GM21447 (cell line): Measurements from ENCODE around the gene RBM23.
"Not testable (repeated sequence)": the region's sequence is repeated elsewhere in the genome, so short reads cannot be mapped to it uniquely, and the experiment has no call there.

Experiments
- ATAC-seq: cut with Tn5 transposase; IDR thresholded peaks from one replicate; pipeline ENCODE4 v1.9.1; 2021; ENCODE audit not compliant: unreplicated experiment

The RBM23 gene

DNA sequence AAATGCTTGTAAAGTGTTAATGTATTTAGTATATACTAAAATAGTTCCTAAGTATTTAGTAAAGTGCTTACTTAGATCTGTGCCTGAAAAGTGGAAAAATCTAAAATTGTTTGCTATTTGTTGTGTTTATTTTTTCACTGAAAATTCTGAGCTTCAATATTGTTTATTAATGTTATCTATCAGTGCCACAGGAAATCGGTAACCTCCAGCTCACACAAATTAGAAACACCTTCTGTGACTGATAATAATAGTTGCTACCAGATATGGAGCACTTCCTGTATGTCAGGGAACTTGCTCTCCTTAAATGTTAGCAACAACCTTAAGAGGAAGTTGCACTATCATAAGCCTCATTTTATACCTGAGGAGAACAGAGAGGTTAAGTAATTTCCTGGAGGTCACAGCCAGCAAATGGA, 48.1 kb downstream of the RBM23 start:
- peak; percentile 50 for ATAC-seq

- ATAC-seq: no peak
Measured at GRCh38 chr14:22866874-22867273, 52.1 kb downstream of the RBM23 start.

DNA sequence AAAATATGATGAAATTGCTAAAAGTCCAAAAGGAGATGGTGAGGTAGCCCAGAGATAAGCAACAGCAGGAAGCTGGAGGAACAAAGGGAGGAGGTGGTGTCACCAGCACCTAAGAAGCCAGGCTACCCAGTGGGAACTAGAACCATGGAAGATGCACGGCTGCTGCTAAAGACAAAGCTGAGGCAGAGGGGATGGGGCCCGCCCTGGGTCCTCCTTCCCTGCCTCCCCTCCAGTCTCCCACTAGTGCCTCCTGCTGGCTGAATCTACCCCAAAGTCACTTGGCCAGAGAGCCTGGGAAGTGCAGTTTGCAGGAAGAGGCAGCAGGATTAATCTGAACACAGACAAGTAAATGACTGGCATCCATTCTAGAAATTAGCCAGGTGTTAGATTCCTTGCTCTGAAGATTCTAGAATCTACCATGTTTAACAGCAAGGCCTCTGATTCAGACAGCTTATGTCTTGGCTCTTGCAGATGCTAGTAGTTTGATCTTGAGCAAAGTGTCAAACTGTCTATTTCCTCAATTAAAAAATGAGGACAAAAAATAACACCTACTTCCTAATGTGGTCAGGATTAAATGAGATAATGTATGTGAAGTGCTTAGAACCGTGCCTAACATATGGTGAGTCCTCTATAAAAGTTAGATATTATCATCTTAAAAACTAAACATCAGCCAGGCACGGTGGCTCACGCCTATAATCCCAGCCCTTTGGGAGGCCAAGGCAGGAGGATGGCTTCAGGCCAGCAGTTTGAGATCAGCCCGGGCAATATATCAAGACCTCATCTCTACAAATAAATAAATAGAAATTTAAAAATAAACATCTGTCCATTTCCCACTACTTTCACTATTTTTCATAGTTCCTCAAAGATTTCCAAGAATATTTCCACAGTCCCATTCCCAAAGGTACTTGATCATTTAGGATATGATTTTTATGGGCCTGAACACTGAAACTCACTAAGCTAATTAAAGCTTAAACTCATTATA, 53.2 kb downstream of the RBM23 start:
- no peak for ATAC-seq

GRCh38 chr14:22864979-22865378, 54.0 kb downstream of the RBM23 start:
- no peak for ATAC-seq

DNA sequence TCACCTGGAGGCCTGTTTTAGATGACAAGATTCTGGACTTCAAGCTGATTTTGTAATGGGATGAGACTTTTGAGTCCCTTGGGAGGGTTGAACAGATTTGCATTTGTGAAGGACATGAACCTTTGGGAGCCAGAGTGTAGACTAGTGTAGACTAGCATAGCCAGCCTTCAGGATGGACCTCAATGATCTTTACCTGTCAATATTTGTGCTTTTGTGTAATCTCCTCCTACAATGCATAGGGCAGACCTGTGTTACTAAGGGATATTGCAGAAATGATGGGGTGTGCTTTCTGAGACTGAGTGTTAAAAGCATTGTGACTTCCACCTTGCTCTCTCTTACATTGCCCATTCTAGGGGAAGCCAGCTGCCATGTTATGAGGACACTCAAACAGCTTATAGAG, 57.3 kb downstream of the RBM23 start:
- no peak for ATAC-seq

DNA sequence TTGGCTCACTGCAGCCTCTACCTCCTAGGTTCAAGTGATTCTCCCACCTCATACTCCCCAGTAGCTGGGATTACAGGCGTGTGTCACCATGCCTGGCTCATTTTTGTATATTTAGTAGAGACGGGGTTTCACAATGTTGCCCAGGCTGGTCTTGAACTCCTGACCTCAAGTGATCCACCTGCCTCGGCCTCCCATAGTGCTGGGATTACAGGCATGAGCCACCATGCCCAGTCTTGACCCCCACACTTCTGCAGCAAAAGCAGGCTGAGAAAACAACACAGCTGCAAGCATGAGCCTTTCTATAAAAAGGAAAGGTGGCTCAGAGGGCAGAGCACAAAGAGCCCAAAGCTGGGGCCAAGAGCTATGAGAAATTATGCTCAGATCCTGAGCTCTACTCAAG, 58.6 kb downstream of the RBM23 start:
- not testable (repeated sequence) for ATAC-seq

- ATAC-seq: no peak
Measured at GRCh38 chr14:22856428-22856827, 62.5 kb downstream of the RBM23 start.

- ATAC-seq: no peak
Measured at GRCh38 chr14:22854963-22855724, 63.8 kb downstream of the RBM23 start.

DNA sequence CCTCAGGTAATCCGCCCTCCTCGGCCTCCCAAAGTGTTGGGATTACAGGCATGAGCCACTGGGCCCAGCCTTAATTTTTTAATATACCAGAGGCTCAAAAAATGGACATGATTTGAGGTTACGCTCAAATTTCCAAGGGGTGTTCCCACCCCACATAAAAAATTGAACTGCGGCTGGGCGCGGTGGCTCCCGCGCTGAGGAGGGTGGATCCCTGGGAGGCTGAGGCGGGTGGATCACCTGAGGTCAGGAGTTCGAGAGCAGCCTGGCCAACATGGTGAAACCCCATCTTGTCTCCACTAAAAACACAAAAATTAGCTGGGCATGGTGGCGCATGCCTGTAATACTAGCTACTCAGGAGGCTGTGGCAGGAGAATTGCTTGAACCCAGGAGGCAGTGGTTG, 64.7 kb downstream of the RBM23 start:
- not testable (repeated sequence) for ATAC-seq

- ATAC-seq: peak; percentile 76
Measured at GRCh38 chr14:22852940-22853767, 65.8 kb downstream of the RBM23 start.

- ATAC-seq: no peak
Measured at GRCh38 chr14:22852599-22852939, 66.4 kb downstream of the RBM23 start.

- not testable (repeated sequence) for ATAC-seq
Measured at GRCh38 chr14:22852178-22852577, 66.8 kb downstream of the RBM23 start.

DNA sequence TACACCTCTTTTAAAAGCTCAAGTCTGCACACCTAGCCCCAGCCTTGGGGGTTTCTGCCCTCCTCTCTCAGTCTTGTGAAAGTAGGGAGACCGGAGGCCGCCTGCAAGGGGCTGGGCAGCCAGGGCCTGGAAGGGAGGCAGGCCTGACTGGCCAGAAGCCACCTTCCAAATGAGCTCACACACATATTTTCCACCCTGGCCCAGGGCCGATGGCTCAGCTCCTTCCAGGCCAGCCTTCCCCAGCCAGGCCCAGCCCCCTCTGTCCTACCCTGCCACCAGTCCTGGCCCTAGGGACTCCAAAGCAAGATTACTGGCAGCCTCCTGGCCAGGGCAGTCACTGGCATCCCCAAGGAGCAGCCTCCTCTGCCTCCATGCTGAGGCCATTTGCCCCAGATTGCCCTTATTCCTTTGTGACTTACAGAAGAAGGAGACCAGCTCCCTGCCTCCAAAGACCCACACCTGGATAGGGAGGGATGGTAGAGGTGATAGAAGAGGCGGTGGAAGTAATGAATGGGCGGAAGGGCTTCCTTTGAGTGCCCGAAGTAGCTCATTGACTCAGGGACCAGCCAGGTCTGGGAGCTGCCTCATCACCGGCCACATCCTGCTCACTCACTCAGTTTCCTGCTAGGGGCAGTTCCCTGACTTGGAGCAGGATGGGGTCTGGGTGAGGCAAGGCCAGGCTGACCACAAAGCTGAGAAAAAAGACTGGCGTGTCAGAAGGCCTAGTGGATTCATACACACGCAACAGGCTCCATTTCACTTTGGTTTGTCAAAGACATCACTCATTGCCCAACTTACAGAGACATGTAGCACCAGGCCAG, 67.8 kb downstream of the RBM23 start:
- no peak for ATAC-seq

DNA sequence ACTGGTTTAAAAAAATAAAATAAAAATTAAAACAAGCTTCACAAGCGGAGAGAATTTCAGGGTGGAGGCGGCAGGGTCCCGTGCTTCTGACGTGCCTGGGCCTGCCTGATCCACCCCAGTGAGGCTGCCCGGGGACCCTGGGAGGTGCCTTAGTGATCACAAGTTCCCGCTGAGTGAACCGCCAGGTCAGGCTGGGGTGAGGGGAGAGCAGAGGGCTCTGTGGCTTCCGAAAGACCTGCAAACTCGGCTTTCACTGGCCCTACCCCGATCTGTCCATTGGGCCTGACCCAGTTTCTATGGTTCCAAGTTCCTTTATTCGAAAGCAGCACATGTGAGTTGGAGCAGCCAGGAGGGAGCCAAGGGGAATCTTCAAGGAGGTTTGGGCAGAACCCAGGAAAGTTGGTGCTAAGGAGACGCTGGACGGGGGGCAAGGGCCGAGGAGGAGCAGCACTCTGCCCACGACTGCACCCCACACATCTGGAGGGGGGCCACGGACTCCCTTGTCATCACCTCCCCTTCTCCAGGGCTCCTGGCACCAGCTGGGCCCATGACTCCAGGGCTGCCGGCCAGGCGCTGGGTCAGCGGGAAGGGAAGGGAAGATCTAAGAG, 69.6 kb downstream of the RBM23 start:
- ATAC-seq: no peak

DNA sequence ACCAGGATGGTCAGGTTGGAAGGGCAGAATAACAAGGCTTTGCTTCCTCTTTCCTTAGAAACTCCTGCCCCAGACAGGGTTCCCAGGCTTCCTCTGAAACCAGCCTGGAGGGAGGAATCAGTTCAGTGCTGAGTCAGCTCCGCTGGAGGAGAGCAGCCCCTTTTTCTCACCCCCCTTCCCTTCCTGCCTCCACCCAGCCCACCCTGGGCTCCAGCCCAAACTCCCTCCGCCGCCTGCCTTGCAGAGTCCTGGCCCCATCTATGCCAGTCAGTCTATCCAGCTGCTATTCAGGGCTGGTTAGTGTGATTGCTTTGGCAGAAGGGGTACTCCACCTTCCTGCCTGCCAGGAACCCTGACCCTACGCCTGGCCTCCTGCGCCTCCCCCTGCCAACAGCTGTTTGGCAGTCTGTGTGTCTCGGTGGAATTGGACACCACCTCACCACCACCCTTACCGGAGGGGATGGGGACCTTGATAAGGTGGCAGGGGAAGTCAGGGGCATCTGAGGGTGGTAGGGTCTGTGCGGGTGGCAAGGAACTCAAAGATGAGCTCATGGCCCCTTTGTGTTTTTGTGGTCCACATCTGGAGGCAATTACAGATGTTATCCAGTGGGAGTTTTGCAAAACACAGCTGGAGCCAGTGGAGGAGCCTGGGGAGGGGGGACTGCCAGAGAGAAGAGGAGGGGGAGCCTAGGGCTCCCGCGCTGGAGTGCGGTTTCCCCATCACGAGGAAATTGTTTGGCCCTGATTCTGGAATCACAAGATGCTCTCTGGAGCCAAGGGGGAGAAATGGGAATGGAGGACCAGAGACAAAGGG, 70.4 kb downstream of the RBM23 start:
- ATAC-seq: no peak

- ATAC-seq: no peak
Measured at GRCh38 chr14:22847661-22848341, 71.1 kb downstream of the RBM23 start.

DNA sequence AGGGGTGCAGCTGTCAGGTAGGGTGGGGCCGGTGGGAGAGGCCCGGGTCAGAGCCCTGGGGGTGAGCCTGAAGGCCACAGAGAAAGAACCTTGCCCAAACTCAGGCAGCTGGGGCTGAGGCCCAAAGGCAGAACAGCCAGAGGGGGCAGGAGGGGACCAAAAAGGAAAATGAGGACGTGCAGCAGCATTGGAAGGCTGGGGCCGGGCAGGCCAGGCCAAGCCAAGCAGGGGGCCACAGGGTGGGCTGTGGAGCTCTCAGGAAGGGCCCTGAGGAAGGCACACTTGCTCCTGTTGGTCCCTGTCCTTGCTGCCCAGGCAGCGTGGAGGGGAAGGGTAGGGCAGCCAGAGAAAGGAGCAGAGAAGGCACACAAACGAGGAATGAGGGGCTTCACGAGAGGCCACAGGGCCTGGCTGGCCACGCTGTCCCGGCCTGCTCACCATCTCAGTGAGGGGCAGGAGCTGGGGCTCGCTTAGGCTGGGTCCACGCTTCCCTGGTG, 72.1 kb downstream of the RBM23 start:
- ATAC-seq: no peak
